ENCODE measurements around the gene STEAP3. TPM values are rescaled to one million over a fixed set of nuclear protein-coding genes. Genes with fewer than 3 reads are reported as not detected.

Gene STEAP3
- polyA plus RNA-seq, 2 of the 4 experiments (the other 2 are of a cell fraction): 23.5 to 30.2 TPM

DNA sequence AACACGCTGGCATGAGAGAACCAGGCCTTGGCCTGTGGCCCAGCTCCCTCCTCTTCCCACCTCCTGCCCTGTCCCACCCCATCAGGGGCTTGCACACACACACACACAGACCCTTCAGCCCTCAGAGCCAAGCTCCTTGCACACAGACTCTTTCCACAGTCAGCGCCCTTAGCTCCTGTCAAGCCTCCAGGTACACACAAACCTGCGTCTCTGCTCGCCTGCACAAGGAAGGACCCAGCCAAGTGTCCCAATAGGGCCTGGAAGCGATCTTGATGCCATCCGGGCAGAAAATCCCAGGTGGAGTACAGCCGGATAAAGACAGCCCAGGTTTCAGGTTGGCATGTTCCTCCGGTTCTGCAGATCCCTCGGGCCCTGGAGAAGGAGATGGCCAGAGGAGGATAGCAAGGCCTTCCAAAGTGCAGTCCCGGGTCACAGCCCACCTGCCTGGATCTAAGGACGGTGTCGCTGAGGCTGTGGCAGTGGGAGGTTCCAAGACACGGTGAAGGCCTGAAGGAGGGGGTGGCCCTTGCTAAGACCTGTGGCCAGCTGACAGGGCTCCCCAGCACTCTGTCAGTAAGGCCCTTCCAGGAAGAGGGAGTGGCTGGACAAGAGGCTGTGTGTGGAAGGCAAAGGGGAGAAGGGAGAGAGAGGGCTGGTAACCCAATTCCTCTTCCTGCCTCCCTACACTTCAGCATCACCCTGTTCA lies 18.5 kb upstream of the STEAP3 start:
- Histone ChIP-seq H3K4me2 (no peak overlapping the region), H3K4me1 (peaks cover 10% of the 10 kb centered on the region; the same call in 2 of the 3 replicates), H3K4me3 (no peak overlapping the region), H3K27ac (no peak overlapping the region), H3K9me3 (no peaks in the 10 kb centered on the region)
- DNase-seq (ENCODE audit: low read depth in 1 of 2, low spot score in 1 of 2) (no peak), FAIRE-seq (no peak), ATAC-seq (no peak)
- 80% methylated on average over 13 of the region's 13 CpGs for WGBS (ENCODE audit: missing lambda C conversion rate)
- TF ChIP-seq POLR2A (IDR thresholded peaks at IDR 0.05; ENCODE audit: low read length): no peak
- no peak for TF ChIP-seq ZNF302 (CRISPR knock-in tag; IDR thresholded peaks at IDR 0.05)
- TF ChIP-seq EHF (CRISPR knock-in tag; IDR thresholded peaks at IDR 0.05): no peak
- no peak for TF ChIP-seq HOXB5 (CRISPR knock-in tag; IDR thresholded peaks at IDR 0.05)
- TF ChIP-seq FOSL2 (IDR thresholded peaks at IDR 0.05): no peak
- TF ChIP-seq FOSL2 (CRISPR knock-in tag; IDR thresholded peaks at IDR 0.05): no peak
- no peak for TF ChIP-seq RARB (CRISPR knock-in tag; IDR thresholded peaks at IDR 0.05)
- no peak for TF ChIP-seq ZC3H11A (IDR thresholded peaks at IDR 0.05)
- TF ChIP-seq BHLHE40 (IDR thresholded peaks at IDR 0.05; ENCODE audit: low read depth, low read length): no peak
- no peak for TF ChIP-seq RFX5 (IDR thresholded peaks at IDR 0.05)
- TF ChIP-seq, protein P1, sequence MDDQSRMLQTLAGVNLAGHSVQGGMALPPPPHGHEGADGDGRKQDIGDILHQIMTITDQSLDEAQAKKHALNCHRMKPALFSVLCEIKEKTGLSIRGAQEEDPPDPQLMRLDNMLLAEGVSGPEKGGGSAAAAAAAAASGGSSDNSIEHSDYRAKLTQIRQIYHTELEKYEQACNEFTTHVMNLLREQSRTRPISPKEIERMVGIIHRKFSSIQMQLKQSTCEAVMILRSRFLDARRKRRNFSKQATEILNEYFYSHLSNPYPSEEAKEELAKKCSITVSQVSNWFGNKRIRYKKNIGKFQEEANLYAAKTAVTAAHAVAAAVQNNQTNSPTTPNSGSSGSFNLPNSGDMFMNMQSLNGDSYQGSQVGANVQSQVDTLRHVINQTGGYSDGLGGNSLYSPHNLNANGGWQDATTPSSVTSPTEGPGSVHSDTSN (IDR thresholded peaks at IDR 0.05): no peak
- no peak for TF ChIP-seq TP53 (CRISPR knock-in tag; IDR thresholded peaks at IDR 0.05)
- TF ChIP-seq FOSB (CRISPR knock-in tag; IDR thresholded peaks at IDR 0.05): no peak
- TF ChIP-seq, protein P2, sequence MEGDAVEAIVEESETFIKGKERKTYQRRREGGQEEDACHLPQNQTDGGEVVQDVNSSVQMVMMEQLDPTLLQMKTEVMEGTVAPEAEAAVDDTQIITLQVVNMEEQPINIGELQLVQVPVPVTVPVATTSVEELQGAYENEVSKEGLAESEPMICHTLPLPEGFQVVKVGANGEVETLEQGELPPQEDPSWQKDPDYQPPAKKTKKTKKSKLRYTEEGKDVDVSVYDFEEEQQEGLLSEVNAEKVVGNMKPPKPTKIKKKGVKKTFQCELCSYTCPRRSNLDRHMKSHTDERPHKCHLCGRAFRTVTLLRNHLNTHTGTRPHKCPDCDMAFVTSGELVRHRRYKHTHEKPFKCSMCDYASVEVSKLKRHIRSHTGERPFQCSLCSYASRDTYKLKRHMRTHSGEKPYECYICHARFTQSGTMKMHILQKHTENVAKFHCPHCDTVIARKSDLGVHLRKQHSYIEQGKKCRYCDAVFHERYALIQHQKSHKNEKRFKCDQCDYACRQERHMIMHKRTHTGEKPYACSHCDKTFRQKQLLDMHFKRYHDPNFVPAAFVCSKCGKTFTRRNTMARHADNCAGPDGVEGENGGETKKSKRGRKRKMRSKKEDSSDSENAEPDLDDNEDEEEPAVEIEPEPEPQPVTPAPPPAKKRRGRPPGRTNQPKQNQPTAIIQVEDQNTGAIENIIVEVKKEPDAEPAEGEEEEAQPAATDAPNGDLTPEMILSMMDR (IDR thresholded peaks at IDR 0.05): no peak
- no peak for TF ChIP-seq TFCP2L1 (CRISPR knock-in tag; IDR thresholded peaks at IDR 0.05)
- TF ChIP-seq HOXB13 (CRISPR knock-in tag; IDR thresholded peaks at IDR 0.05; ENCODE audit: low read depth): no peak
- no peak for TF ChIP-seq JUN (IDR thresholded peaks at IDR 0.05)
- TF ChIP-seq, protein P3, sequence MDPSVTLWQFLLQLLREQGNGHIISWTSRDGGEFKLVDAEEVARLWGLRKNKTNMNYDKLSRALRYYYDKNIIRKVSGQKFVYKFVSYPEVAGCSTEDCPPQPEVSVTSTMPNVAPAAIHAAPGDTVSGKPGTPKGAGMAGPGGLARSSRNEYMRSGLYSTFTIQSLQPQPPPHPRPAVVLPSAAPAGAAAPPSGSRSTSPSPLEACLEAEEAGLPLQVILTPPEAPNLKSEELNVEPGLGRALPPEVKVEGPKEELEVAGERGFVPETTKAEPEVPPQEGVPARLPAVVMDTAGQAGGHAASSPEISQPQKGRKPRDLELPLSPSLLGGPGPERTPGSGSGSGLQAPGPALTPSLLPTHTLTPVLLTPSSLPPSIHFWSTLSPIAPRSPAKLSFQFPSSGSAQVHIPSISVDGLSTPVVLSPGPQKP (IDR thresholded peaks at IDR 0.05; ENCODE audit: low read depth, low read length): no peak
- TF ChIP-seq KDM1A (IDR thresholded peaks at IDR 0.05; ENCODE audit: low read depth): no peak
- TF ChIP-seq MYC (IDR thresholded peaks at IDR 0.05; ENCODE audit: borderline replicate concordance, low read length): no peak
- no peak for TF ChIP-seq JUNB (IDR thresholded peaks at IDR 0.05)
- CTCF ChIA-PET: no interaction called here
- POLR2A ChIA-PET: no interaction called here

DNA sequence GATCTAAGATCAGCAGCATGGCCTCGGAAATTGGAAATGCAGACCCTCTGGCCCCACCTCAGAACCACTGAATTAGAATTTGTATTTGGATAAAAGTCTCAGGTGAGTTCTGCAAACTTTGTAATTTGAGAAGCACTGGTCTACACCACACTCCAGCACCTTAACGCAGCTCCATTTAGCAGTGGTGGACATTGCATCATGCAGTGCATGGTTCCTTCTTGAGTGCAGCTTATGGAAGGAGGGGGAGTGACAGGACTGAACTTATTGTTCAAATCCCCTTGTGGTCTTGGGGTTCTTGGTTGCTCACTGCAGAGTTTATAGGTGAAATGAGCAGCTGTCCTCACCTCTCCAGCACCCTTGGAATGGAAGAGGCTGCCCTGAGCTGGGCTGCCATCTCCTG lies 17.4 kb upstream of the STEAP3 start:
- H3K4me3 ChIP-seq: no peak overlapping the region
- H3K9me3 ChIP-seq: no peaks in the 10 kb centered on the region
- ATAC-seq: no peak
- no peak overlapping the region for H3K4me2 ChIP-seq
- peaks cover 10% of the 10 kb centered on the region; the same call in 2 of the 3 replicates for H3K4me1 ChIP-seq
- TF ChIP-seq NR3C1 (IDR thresholded peaks at IDR 0.05): no peak
- TF ChIP-seq ZSCAN20 (CRISPR knock-in tag; IDR thresholded peaks at IDR 0.05): no peak
- TF ChIP-seq RFX5 (IDR thresholded peaks at IDR 0.05): no peak
- TF ChIP-seq, protein P4, sequence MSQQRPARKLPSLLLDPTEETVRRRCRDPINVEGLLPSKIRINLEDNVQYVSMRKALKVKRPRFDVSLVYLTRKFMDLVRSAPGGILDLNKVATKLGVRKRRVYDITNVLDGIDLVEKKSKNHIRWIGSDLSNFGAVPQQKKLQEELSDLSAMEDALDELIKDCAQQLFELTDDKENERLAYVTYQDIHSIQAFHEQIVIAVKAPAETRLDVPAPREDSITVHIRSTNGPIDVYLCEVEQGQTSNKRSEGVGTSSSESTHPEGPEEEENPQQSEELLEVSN (IDR thresholded peaks at IDR 0.05; ENCODE audit: borderline replicate concordance, low read depth): no peak
- no peak for TF ChIP-seq HOXB5 (CRISPR knock-in tag; IDR thresholded peaks at IDR 0.05)
- TF ChIP-seq SMC3 (IDR thresholded peaks at IDR 0.05): no peak
- TF ChIP-seq ZFP36 (IDR thresholded peaks at IDR 0.05; ENCODE audit: borderline replicate concordance, partially characterized antibody): no peak
- TF ChIP-seq CBX2 (IDR thresholded peaks at IDR 0.05; ENCODE audit: borderline replicate concordance, low read depth): no peak
- no peak for TF ChIP-seq FOSL2 (IDR thresholded peaks at IDR 0.05)
- TF ChIP-seq FOSL2 (CRISPR knock-in tag; IDR thresholded peaks at IDR 0.05): no peak
- TF ChIP-seq ESRRA (IDR thresholded peaks at IDR 0.05; ENCODE audit: borderline replicate concordance, low read length): no peak
- no peak for TF ChIP-seq HOXA7 (CRISPR knock-in tag; IDR thresholded peaks at IDR 0.05)
- TF ChIP-seq POLR2AphosphoS2 (conservative IDR thresholded peaks at IDR 0.05; ENCODE audit: low read length): no peak
- FAIRE-seq: no peak
- ChIA-PET POLR2A (no interaction called here), CTCF (interaction anchor here (0.9 to 1.3 kb wide), 2 partner anchors 13 to 85 kb away, joined by 3 read pairs; no protein-coding TSS in a partner anchor)
- 71% methylated on average over 2 of the region's 2 CpGs for WGBS (ENCODE audit: missing lambda C conversion rate)
- no peak overlapping the region for H3K27ac ChIP-seq
- no peak for DNase-seq (ENCODE audit: low read depth in 1 of 2, low spot score in 1 of 2)

Data from A549 (cell line).